KOPT-K1 (cell line): ENCODE measurements around the gene ATF7.
"Not testable (repeated sequence)": the region's sequence is repeated elsewhere in the genome, so short reads cannot be mapped to it uniquely, and the experiment has no call there.

Experiments used
- H3K27ac ChIP-seq: fragments of 200-600 bp; sonication (generic); 2 replicates; pipeline ENCODE4 v1.5.1; 2016; ENCODE audit warnings: antibody characterized with exemption, mild to moderate bottlenecking, low read depth, low read length; ENCODE audit not compliant: poor library complexity, severe bottlenecking
- H3K36me3 ChIP-seq: fragments of 200-600 bp; sonication (generic); 2 replicates; pipeline ENCODE4 v1.5.1; 2017; ENCODE audit warnings: antibody characterized with exemption, mild to moderate bottlenecking, low read length, moderate library complexity; ENCODE audit not compliant: insufficient read depth
- H3K9me3 ChIP-seq: fragments of 200-600 bp; sonication (generic); 2 replicates; pipeline ENCODE4 v1.5.1; 2017; ENCODE audit warnings: antibody characterized with exemption, low read length, mild to moderate bottlenecking; ENCODE audit not compliant: insufficient read depth, poor library complexity, severe bottlenecking

The ATF7 gene

DNA sequence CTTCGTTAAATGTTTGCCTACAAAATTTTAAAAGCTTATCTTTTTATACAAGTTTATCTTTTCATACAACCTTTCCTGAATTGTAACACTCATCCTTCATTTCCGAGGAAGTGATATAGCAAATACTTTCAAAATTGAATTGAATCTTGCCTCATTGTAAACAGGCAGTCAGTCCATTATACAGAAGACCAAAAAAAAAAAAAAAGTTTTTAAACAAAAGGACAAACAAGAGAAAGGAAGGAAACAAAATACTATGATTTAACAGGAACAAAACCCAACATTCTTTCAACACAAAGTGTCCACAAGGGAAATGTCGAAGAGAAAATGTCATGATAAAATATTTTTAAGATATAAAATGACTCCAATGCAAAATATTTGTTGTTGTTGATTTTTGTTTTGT, 8.5 kb downstream of the ATF7 start:
- no peaks in the 10 kb centered on the region for H3K9me3 ChIP-seq
- H3K27ac ChIP-seq, result peak overlapping the region; percentile 57
- H3K36me3 ChIP-seq, result peaks cover 12% of the 10 kb centered on the region; the same call in 1 of the 2 replicates

- peaks cover 12% of the 10 kb centered on the region; the same call in 1 of the 2 replicates for H3K36me3 ChIP-seq
- no peaks in the 10 kb centered on the region for H3K9me3 ChIP-seq
- no peak overlapping the region for H3K27ac ChIP-seq
Measured at GRCh38 chr12:53616950-53617349, 9.2 kb downstream of the ATF7 start.

DNA sequence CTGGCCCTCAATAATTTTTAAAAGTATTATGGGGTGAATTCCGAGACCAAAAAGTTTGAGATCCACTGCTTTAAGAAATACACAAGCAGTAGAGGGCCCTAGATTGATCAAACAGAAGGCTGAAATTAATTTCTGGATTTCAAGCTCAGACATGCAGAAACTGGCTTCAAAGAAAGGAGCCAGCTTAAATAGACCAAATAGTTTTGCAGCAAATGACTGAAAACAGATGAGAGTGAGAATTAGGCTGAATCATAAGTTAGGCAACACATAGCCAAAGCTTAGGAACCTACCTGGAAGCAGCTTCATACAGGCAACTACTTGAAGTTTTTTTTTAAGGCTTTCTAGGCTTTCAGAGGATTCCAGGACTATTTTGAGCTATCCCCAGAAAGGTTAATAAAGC, 12.4 kb downstream of the ATF7 start:
- Histone ChIP-seq H3K36me3 (peaks cover 12% of the 10 kb centered on the region; the same call in 1 of the 2 replicates), H3K27ac (no peak overlapping the region), H3K9me3 (no peaks in the 10 kb centered on the region)

- H3K36me3 ChIP-seq, result peaks cover 12% of the 10 kb centered on the region; the same call in 1 of the 2 replicates
- H3K9me3 ChIP-seq, result no peaks in the 10 kb centered on the region
- H3K27ac ChIP-seq, result no peak overlapping the region
Measured at GRCh38 chr12:53612978-53613377, 13.2 kb downstream of the ATF7 start.

DNA sequence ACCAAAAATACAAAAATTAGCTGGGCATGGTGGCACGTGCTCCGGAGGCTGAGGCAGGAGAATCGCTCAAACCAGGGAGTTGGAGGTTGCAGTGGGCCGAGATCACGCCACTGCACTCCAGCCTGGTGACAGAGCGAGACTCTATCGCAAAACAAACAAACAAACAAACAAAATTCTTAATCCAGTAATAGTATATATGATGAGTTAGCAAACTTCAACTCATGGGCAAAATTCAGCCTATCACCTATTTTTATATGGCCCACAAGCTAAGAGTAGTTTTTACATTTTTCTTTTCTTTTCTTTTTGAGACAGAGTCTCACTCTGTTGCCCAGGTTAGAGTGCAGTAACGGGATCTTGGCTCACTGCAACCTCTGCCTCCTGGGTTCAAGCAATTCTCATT, 14.9 kb downstream of the ATF7 start:
- H3K9me3 ChIP-seq, result no peaks in the 10 kb centered on the region
- H3K36me3 ChIP-seq, result peaks cover 12% of the 10 kb centered on the region; the same call in 1 of the 2 replicates
- no peak overlapping the region for H3K27ac ChIP-seq

- H3K36me3 ChIP-seq, H3K27ac ChIP-seq: not testable (repeated sequence)
Measured at GRCh38 chr12:53606688-53607087, 19.5 kb downstream of the ATF7 start.

DNA sequence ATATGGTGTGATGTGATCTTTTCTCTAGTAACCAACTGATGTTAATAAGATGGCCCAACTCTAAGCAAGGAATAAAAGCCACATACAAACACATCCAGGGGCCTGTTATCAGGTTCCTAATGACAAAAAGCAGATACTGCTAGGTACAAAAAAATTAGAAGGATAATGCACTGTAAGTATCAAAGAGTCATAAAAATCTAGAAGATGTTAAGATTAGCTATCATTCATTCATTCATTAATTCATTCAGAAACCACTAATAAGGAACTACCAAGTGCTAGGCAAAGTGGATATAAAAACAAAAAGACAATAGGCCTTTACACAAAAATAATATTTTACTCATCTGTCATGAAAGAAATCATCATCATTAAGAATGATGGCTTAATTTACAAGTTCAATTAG, 21.6 kb downstream of the ATF7 start:
- Histone ChIP-seq H3K36me3 (peaks cover 8% of the 10 kb centered on the region; the same call in 1 of the 2 replicates), H3K27ac (no peak overlapping the region), H3K9me3 (no peaks in the 10 kb centered on the region)

More at GRCh38 chr12:53606688-53607087, 19.5 kb downstream of the ATF7 start:
- H3K9me3 ChIP-seq, result not testable (repeated sequence)

- peak overlapping the region; percentile 7 for H3K27ac ChIP-seq
- H3K36me3 ChIP-seq, result peaks cover 8% of the 10 kb centered on the region; the same call in 1 of the 2 replicates
- H3K9me3 ChIP-seq, result no peaks in the 10 kb centered on the region
Measured at GRCh38 chr12:53603804-53604203, 22.4 kb downstream of the ATF7 start.

GRCh38 chr12:53603196-53603595, 23.0 kb downstream of the ATF7 start:
- Histone ChIP-seq H3K9me3 (no peaks in the 10 kb centered on the region), H3K27ac (peak overlapping the region; percentile 7), H3K36me3 (peaks cover 8% of the 10 kb centered on the region; the same call in 1 of the 2 replicates)

- Histone ChIP-seq H3K9me3 (no peaks in the 10 kb centered on the region), H3K36me3 (peaks cover 8% of the 10 kb centered on the region; the same call in 1 of the 2 replicates), H3K27ac (no peak overlapping the region)
Measured at GRCh38 chr12:53602176-53602864, 23.9 kb downstream of the ATF7 start.

DNA sequence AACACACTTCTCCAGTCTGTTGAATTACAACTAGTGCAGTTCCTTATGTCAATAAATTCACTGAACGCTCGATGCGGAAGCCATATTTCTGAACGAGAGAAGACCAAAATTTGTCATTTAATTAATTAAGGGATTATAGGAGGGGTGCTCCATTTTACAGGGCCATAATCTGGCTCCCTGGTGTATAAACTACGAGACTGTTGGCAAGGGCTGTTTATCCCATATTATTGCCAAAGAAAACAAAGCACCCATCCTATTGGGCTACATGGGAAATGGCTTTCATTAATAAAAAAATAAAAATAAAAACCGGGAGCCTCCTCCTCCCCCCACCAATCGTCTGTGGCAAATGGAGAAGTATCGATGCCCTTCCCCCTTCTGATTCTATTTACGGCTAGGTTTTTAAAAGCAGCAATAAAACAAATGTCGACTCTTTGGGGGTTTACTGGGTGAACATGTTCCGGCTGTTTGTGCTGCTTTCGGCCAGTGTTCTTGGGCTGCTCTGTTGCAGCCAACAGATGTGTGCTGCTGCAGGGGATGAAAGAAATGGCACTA, 24.8 kb downstream of the ATF7 start:
- no peak overlapping the region for H3K27ac ChIP-seq
- H3K9me3 ChIP-seq, result no peaks in the 10 kb centered on the region
- H3K36me3 ChIP-seq, result peaks cover 8% of the 10 kb centered on the region; the same call in 1 of the 2 replicates

DNA sequence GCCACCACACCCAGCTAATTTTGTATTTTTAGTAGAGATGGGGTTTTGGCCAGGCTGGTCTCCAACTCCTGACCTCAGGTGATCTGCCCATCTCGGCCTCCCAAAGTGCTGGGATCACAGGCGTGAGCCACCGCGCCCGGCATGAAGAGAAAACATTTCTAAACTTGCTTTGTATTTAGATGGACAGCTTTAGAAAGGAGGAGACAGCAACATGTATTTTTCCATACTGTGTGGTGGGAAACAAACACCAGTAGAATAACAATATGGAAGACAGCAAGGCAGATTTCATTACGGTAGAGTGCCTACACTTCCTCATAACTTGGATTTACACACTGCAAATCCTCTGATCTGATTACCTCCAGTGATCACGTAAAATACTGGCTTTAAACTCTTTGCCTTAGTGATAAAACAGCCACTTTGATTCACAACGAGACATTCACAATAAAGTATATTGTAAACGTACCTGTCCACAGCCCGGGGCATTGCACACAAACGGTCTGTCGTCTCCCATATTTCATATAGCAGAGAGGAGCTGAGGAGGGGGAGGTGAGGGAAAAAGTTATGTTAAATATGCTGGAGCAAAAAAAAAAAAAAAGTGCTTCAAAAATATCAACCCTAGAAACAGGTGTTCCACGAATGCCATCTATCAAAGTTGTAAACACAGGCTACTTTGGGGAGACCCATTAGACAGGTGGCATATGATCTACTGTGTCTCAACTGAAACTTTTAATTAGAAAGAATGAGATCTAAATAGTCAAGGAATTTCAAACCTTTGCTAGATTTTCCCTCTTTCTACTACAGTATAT, 25.5 kb downstream of the ATF7 start:
- Histone ChIP-seq H3K36me3 (peaks cover 8% of the 10 kb centered on the region; the same call in 1 of the 2 replicates), H3K27ac (no peak overlapping the region), H3K9me3 (no peaks in the 10 kb centered on the region)

GRCh38 chr12:53599579-53599978, 26.6 kb downstream of the ATF7 start:
- Histone ChIP-seq H3K9me3 (no peaks in the 10 kb centered on the region), H3K27ac (no peak overlapping the region), H3K36me3 (peaks cover 8% of the 10 kb centered on the region; the same call in 1 of the 2 replicates)

GRCh38 chr12:53598971-53599370, 27.2 kb downstream of the ATF7 start:
- not testable (repeated sequence) for H3K27ac ChIP-seq, H3K9me3 ChIP-seq, H3K36me3 ChIP-seq

DNA sequence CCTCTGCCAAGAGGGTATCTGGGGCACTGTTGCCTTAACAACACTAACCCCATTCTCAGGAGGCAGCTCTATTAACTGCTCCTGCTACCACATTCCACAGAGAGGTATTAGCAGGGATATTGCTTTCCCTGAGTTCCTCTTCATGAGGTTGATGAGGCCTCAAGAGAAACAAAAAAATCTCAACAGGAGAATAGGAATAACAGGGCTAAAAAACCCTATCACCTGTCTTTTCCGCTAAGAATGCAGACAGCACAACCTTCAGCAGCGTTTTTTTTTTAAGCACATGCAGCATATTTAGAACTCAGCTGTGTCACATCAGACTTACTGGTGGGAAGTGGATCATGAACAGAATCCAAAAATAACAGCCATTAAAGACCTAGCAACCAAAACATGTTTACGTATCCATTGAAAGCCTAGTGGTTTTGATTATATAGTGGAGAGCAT, 29.2 kb downstream of the ATF7 start:
- Histone ChIP-seq H3K27ac (no peak overlapping the region), H3K36me3 (peaks cover 8% of the 10 kb centered on the region; the same call in 1 of the 2 replicates), H3K9me3 (no peaks in the 10 kb centered on the region)
